Measurements from ENCODE around the gene HSBP1. TPM values are rescaled to one million over a fixed set of nuclear protein-coding genes. Genes with fewer than 3 reads are reported as not detected.

Gene HSBP1
- total and polyA plus RNA-seq, 2 of the 4 experiments (the other 2 are of a cell fraction) = 8.8 to 65.2 TPM

DNA sequence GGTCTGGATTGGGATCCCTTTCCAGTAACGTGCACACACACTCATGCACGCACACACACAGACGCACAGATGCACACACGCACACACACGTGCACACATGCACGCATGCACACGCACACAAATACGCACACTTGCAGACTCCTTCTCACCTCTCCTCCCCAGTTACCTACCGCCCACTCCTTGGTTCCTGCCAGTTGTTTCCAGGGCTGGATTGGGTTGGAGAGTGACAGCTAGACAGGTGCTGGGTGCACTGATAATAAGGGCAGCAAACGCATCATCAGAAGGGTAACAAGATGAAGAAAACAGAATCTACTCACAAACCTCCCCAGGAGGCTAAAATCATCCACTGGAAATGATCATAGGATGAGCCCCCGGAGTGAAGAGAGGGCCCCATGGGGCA lies 45.0 kb downstream of the HSBP1 start:
- CTCF ChIA-PET = no interaction called here

More for the DNA sequence above, 45.0 kb downstream of the HSBP1 start:
- H3K36me3 ChIP-seq (ENCODE audit: control insufficient read depth, insufficient read depth, low read length) = no peaks in the 10 kb centered on the region
- no peak overlapping the region for H4K91ac ChIP-seq (ENCODE audit: insufficient read depth, low read depth, low read length)
- 82% methylated on average over 4 of the region's 11 CpGs; no CpG with 5 or more reads in 1 of the 2 experiments for WGBS, 2 experiments (ENCODE audit: extremely low coverage in 2 of 2, insufficient read length in 1 of 2)
- ATAC-seq (ENCODE audit: low read depth) (no peak), DNase-seq (no peak)
- TF ChIP-seq RFX5 (IDR thresholded peaks at IDR 0.05; ENCODE audit: low read depth, low read length) = no peak
- no peaks in the 10 kb centered on the region for H3K4me1 ChIP-seq (ENCODE audit: control insufficient read depth, insufficient read depth, low read length)
- H3K56ac ChIP-seq (ENCODE audit: extremely low read depth, insufficient read depth, low read length) = no peak overlapping the region
- no peak overlapping the region for H2BK20ac ChIP-seq (ENCODE audit: low read depth, low read length)
- no TSS peak for BruUV-seq (replicated peaks)
- no peak overlapping the region for H2AK5ac ChIP-seq (ENCODE audit: low read depth, low read length)
- intact Hi-C loops (cut with micrococcal nuclease) = no loop called here
- H2AK9ac ChIP-seq (replicated peaks; ENCODE audit: low read depth, low read length, poor library complexity) = no peak overlapping the region
- in situ Hi-C loops (cut with MboI; ENCODE audit: low sequenced_read_pairs) = loop anchor here (25.0 kb wide), 1 partner anchor 1590 kb away; no protein-coding TSS in a partner anchor
- H3K23ac ChIP-seq (ENCODE audit: low read depth, low read length) = no peak overlapping the region
- H3K9me1 ChIP-seq (ENCODE audit: insufficient read depth, low read length) = no peaks in the 10 kb centered on the region
- H2AFZ ChIP-seq (replicated peaks; ENCODE audit: low read length, poor library complexity) = no peak overlapping the region
- H2BK120ac ChIP-seq (ENCODE audit: low read depth, low read length) = no peak overlapping the region
- no peak overlapping the region for H2BK15ac ChIP-seq (ENCODE audit: low read depth, low read length)
- no peak overlapping the region for H4K8ac ChIP-seq (ENCODE audit: low read depth in 2 of 2, low read length in 2 of 2)
- POLR2A ChIA-PET (ENCODE audit: unreplicated experiment) = no interaction called here
- H3K4me3 ChIP-seq (ENCODE audit: insufficient read depth, low read depth, low read length) = no peak overlapping the region
- no peak overlapping the region for H3K9ac ChIP-seq (ENCODE audit: low read depth, low read length)
- dilution Hi-C loops (cut with HindIII; ENCODE audit: low sequenced_read_pairs, unreplicated experiment) = no loop called here
- no peaks in the 10 kb centered on the region for H3K79me1 ChIP-seq (ENCODE audit: low read depth in 1 of 2, low read length in 2 of 2)
- H2BK5ac ChIP-seq (ENCODE audit: low read depth, low read length, poor library complexity, severe bottlenecking) = no peak overlapping the region
- H3K9me3 ChIP-seq (ENCODE audit: control insufficient read depth, insufficient read depth, low read length) = no peaks in the 10 kb centered on the region; the same call in 1 of the 2 replicates
- H3K4me2 ChIP-seq (ENCODE audit: low read depth, low read length) = no peak overlapping the region
- H3K27ac ChIP-seq (ENCODE audit: insufficient read depth, low read length) = no peak overlapping the region
- H3K18ac ChIP-seq (ENCODE audit: low read depth, low read length) = no peak overlapping the region
- H4K20me1 ChIP-seq (ENCODE audit: insufficient read depth, low read length) = no peaks in the 10 kb centered on the region
- peaks cover 26% of the 10 kb centered on the region for H3K27me3 ChIP-seq (ENCODE audit: control insufficient read depth, insufficient read depth, low read length)
- H3K4ac ChIP-seq (ENCODE audit: low read depth, low read length) = no peak overlapping the region
- H3K14ac ChIP-seq (replicated peaks; ENCODE audit: low read depth, low read length) = no peak overlapping the region
- no peak overlapping the region for H4K5ac ChIP-seq (ENCODE audit: low read depth, low read length)
